ELR (cell line): ENCODE results near the gene CD300LB.
"Not testable (repeated sequence)": the region's sequence is repeated elsewhere in the genome, so short reads cannot be mapped to it uniquely, and the experiment has no call there.

Experiments used
- DNase-seq: peaks from one replicate; pipeline ENCODE4 v3.0.0-alpha.2; 2015; ENCODE audit warnings: low read depth

CD300LB gene

GRCh38 chr17:74490716-74491115 lies 40.6 kb downstream of the CD300LB start:
- no peak for DNase-seq

- not testable (repeated sequence) for DNase-seq
Observed at GRCh38 chr17:74488276-74488675, 43.0 kb downstream of the CD300LB start.

GRCh38 chr17:74485841-74486240 lies 45.4 kb downstream of the CD300LB start:
- no peak for DNase-seq

- no peak for DNase-seq
Observed at GRCh38 chr17:74485022-74485743, 46.1 kb downstream of the CD300LB start.

GRCh38 chr17:74484066-74484465 lies 47.2 kb downstream of the CD300LB start:
- no peak for DNase-seq

GRCh38 chr17:74481621-74482020 lies 49.7 kb downstream of the CD300LB start:
- no peak for DNase-seq

- DNase-seq, result no peak
Observed at GRCh38 chr17:74480290-74480689, 51.0 kb downstream of the CD300LB start.

GRCh38 chr17:74478420-74479100 lies 52.7 kb downstream of the CD300LB start:
- no peak for DNase-seq

- DNase-seq, result no peak
Observed at GRCh38 chr17:74477411-74477810, 53.9 kb downstream of the CD300LB start.

- DNase-seq, result no peak
Observed at GRCh38 chr17:74475189-74475588, 56.1 kb downstream of the CD300LB start.

GRCh38 chr17:74474043-74474792 lies 57.1 kb downstream of the CD300LB start:
- DNase-seq, result no peak

- DNase-seq, result no peak
Observed at GRCh38 chr17:74473294-74473693, 58.0 kb downstream of the CD300LB start.

GRCh38 chr17:74472890-74473289 lies 58.4 kb downstream of the CD300LB start:
- no peak for DNase-seq

GRCh38 chr17:74471341-74471740 lies 59.9 kb downstream of the CD300LB start:
- DNase-seq, result no peak
